GM10266 (cell line): ENCODE measurements around the gene PAN3.

Experiments used
- DNase-seq: peaks from one replicate; pipeline ENCODE4 v3.0.0; 2012; ENCODE audit errors: extremely low spot score
- TF ChIP-seq, protein P1 (sequence below): IDR thresholded peaks from 2 replicates; pipeline ENCODE4 v1.5.1; 2012; ENCODE audit warnings: mild to moderate bottlenecking, low read depth; ENCODE audit not compliant: control insufficient read depth, insufficient read depth; ENCODE audit errors: missing control alignments

Gene PAN3

DNA sequence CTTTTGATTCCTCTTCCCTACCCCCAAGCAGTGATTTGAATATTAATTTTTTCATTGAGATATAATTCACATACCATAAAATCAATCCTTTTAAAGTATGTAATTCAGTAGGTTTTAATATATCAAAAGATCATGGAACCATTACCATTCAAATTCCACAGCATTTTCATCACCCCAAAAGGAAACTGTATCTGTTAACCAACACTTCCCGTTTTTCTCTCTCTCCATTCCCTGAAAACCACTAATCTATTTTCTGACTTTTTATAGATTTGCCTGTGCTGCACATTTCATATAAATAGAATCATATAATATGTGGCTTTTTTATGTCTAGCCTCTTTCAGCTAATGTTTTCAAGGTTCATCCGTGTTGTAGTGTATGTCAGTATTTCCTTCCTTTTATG lies 107.1 kb downstream of the PAN3 start:
- TF ChIP-seq, protein P1, sequence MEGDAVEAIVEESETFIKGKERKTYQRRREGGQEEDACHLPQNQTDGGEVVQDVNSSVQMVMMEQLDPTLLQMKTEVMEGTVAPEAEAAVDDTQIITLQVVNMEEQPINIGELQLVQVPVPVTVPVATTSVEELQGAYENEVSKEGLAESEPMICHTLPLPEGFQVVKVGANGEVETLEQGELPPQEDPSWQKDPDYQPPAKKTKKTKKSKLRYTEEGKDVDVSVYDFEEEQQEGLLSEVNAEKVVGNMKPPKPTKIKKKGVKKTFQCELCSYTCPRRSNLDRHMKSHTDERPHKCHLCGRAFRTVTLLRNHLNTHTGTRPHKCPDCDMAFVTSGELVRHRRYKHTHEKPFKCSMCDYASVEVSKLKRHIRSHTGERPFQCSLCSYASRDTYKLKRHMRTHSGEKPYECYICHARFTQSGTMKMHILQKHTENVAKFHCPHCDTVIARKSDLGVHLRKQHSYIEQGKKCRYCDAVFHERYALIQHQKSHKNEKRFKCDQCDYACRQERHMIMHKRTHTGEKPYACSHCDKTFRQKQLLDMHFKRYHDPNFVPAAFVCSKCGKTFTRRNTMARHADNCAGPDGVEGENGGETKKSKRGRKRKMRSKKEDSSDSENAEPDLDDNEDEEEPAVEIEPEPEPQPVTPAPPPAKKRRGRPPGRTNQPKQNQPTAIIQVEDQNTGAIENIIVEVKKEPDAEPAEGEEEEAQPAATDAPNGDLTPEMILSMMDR, result no peak
- DNase-seq, result no peak

DNA sequence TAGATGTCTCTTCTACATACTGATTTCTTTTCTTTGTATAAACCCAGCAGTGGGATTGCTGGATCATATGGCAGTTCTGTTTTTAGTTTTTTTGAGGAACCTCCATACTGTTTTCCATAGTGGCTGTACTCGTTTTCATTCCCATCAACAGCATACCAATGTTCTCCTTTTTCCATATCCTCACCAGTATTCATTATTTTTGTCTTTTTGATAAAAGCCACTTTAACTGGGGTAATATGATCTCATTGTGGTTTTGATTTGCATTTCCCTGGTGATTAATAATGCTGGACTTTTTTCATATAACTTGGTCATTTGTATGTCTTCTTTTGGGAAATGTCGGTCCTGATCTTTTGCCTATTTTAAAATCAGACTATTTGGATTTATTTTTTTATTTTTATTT lies 108.5 kb downstream of the PAN3 start:
- no peak for DNase-seq
- TF ChIP-seq, protein P1, result no peak

DNA sequence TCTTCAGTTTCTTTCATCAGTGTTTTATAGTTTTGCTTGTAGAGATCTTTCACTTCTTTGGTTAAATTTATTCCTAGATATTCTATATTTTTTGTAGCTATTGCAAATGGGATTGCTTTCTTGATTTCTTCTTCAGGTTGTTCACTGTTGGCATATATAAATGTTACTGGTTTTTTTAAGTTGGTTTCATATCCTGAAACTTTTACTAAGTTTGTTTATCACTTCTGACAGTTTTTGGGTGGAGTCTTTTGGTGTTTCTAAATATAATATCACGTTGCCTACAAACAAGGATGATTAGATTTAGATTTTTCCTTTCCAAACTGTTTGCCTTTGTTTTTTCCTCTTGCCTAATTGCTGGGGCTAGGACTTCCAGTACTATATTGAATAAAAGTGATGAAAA lies 109.7 kb downstream of the PAN3 start:
- DNase-seq, result no peak

DNA sequence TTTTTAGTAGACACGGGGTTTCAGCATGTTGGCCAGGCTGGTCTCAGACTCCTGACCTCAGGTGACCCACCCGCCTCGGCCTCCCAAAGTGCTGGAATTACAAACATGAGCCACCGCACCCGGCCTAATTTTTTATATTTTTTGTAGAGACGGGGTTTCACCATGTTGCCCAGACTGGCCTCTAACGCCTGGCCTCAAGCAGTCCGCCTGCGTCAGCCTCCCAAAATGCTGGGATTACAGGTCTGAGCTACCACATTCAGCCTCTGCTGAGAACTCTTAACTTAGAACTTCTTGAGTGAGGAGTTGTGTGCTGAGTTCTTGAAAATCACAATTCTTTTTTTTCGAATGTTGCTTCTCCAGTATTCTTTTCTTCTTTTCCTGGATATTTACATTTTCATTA lies 112.2 kb downstream of the PAN3 start:
- DNase-seq, result no peak
- TF ChIP-seq, protein P1, result no peak

More for the DNA sequence above, 109.7 kb downstream of the PAN3 start:
- TF ChIP-seq, protein P1, result no peak

DNA sequence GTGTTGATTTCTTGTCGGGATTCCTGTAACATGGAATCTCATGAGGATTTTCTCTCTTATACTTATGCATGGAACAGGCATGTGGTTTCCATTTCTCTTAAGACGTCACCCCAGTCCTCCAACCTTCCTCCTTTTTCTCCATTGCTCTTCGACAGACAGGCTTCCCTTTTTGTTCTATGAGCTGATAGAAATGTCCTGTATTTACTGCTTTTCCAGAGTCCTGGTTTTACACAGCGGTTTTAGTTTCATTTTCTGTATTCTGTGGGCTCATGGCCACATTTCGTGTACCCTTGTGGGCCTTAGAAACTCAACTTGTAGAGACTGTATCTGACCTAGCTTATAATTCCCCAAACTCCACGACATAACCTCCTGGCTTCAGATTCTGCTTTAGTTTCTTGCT lies 113.1 kb downstream of the PAN3 start:
- TF ChIP-seq, protein P1, result no peak
- DNase-seq, result no peak

DNA sequence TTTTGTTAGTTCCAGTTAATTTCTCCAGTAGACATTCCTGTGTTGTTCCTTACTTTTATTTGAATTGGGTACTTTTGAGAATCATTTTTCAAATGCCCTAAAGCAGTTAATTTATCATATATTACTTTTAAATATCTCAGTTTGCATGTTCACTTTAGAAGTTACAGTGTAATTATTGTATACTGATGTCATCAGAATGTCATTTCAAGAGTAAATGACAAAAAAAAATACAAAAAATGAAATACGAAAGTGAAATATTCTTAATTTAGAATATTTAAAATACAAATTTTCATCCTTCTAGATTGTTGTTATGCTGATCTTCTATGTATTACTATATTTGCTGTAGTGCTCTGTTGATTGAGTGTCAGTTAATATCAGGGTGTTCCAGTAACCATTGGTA lies 114.2 kb downstream of the PAN3 start:
- no peak for DNase-seq
- TF ChIP-seq, protein P1, result no peak

DNA sequence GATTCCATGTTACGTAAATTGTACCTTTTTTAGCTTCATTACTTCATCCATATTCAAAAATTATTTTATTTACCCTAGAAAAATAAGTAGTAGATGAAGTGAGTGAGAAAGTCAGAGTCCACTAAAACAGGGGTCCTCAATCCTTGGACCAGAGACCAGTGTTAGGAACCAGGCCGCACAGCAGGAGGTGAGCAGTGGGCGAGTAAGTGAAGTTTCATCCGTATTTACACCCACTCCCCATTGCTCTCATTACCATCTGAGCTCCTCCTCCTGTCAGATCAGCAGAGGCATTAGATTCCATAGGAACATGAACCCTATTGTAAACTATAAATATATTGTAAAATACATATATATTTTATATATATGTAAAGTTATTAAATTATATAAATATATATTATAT lies 119.0 kb downstream of the PAN3 start:
- TF ChIP-seq, protein P1, result no peak
- DNase-seq, result no peak
